Measurements from ENCODE around the gene OSBPL3.

OSBPL3 gene

DNA sequence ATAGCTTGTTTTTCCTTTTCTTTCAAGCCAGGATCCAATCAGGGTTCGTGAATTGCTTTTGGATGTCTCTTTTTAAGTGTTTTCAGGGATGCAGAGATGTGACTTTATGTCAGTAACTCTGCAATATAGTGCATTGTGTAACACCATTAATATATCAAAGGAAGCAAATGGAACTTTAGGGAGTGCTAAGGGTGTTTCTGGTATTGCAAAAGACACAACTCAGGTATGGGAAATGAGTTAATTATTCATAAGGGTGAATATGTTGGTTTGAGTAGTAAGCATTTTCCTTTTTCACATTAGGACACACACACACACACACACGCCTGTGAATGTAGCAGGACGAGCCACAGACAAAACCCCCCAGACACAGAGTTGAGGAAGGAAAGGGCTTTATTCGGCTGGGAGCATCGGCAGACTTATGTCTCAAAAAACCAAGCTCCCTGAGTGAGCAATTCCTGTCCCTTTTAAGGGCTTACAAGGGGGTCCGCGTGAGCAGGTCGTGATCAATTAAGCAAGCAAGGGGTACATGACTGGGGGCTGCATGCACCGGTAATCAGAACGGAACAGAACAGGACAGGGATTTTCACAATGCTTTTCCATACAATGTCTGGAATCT is 190.9 kb downstream of the OSBPL3 start:
- no peak for DNase-seq

DNA sequence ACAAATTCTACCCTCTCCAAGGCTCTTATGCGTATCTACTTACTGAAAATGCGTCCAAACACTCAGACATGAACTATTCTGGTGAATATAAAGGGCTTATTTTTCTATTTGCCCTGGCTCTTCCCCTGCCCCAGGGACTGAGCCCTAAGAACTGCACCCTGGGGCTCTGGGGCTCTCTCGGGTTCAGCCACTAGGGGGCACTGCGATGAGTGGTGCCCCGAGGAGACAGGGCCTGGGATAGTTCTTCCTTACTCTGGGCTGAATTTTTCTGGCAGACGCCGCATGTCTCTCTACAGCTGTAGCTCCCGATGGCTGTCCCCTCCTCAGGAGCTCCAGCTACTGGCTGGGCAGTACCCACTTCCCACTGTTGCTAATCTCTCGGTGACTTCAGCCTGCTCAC is 191.9 kb downstream of the OSBPL3 start:
- DNase-seq = no peak

- DNase-seq = no peak
These were observed 193.0 kb downstream of the OSBPL3 start for GRCh38 chr7:24786941-24787340.

DNA sequence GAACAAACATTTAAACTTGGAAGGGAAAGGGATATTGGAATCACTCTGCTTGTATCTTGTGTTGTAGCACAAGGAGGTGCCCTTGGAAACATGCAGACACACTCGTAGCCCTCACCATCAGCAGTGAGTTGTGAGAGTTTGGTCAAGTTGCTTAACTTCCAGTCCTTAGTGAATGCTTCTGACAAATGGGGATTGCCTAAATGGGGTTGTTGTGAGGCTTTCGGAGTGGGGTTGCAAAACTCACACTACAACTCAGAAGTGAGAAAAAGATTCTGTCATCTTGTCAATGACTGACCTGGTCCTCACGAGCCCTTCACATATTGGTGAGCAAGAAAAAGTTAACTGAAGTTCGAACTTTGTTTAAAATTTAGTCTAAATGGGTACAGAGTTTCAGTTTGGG is 193.7 kb downstream of the OSBPL3 start:
- DNase-seq = no peak

GRCh38 chr7:24784277-24784676 is 195.7 kb downstream of the OSBPL3 start:
- no peak for DNase-seq

DNA sequence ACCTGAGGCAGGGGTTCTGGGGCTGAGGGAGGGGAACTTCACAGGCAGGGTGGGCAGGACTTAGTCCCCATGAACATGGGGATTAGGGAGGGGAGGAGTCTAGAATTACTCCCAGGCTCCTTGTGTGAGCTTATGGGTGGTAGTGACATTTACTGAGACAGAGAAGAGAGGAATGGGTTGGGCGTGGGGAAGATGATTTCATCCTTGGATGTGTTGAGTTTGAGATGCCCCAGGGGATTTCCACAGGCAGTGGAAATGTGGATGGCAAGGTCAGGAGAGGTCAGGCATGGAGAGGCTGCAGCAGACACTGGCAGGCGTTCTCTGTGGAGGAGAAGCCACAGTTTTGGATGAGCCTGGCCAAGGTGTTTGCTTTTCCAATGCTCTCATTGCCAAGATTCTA is 196.3 kb downstream of the OSBPL3 start:
- no peak for DNase-seq

DNA sequence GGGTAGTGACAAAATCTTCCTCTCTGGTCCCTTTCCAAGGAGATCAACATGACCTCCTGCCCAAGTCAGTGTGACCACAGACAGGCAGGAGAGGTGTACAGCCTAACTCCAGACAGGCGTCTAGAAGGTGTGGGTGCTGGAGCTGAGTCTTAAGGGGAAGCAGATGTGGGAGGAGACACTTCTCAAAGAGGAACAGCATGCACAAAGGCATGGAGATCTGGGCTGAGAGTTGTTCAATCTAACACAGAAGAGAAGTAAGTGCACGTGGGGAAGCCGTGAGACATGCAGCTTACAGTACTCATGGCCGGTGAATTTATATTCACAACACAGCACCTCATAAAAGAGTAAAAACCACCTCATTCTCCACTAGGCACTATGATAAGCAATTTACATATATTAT is 198.9 kb downstream of the OSBPL3 start:
- DNase-seq = no peak

- DNase-seq = no peak
These were observed 200.7 kb downstream of the OSBPL3 start for GRCh38 chr7:24779283-24779655.

DNA sequence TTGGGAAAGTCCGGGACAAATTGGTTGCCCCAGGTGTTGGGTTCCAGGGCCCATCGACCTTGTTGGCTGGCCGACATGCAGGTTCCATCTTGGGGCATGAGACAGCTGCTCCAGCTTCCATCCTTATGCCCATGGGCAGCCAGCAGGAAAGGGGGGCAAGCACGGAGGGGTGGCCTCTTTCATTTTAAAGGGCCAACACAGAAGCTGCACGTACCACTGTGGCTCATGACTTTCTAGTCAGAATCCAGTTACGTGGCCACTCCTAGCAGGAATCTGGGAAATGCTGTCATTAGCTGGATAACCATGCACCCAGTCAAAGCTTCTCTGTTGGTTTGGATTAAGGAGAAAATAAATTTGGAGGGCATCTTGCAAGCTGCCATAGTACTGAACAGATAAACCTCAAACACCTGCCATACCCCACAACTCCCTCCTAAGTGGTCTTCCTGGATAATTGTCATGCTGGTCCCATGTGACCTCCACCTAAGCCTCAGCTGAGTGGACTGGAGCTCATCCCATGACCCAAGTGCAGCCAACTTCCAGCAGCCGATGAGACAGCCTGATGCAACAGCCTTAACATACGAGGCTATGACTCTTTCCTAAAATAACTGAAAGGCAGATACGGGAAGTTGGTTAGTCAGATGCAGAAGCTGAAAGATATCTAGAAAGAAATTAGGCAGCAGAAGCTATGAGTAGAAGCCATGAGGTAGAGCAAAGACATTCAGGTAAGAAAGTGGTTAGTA is 201.3 kb downstream of the OSBPL3 start:
- no peak for DNase-seq

DNA sequence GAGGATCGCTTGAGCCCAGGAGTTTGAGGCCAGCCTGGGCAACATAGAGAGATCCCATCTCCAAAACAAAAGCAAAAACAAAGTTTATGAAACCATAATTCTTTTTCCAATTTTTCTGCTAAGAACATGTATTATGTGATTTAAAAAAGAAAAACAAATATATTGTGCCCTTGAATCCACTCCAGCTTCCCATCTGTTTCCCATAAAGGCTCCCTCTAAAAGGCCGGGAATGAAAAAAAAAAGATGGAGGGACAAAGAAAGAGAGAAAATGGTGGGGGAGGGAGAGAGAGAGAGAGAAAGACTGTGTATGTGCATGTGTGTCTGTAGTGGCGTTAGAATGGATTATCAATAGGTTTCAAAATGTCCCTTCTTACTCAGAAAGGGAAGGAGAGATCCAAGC is 202.2 kb downstream of the OSBPL3 start:
- DNase-seq = no peak

GRCh38 chr7:24773646-24774045 is 206.3 kb downstream of the OSBPL3 start:
- no peak for DNase-seq

GRCh38 chr7:24769851-24770250 is 210.1 kb downstream of the OSBPL3 start:
- no peak for DNase-seq

DNA sequence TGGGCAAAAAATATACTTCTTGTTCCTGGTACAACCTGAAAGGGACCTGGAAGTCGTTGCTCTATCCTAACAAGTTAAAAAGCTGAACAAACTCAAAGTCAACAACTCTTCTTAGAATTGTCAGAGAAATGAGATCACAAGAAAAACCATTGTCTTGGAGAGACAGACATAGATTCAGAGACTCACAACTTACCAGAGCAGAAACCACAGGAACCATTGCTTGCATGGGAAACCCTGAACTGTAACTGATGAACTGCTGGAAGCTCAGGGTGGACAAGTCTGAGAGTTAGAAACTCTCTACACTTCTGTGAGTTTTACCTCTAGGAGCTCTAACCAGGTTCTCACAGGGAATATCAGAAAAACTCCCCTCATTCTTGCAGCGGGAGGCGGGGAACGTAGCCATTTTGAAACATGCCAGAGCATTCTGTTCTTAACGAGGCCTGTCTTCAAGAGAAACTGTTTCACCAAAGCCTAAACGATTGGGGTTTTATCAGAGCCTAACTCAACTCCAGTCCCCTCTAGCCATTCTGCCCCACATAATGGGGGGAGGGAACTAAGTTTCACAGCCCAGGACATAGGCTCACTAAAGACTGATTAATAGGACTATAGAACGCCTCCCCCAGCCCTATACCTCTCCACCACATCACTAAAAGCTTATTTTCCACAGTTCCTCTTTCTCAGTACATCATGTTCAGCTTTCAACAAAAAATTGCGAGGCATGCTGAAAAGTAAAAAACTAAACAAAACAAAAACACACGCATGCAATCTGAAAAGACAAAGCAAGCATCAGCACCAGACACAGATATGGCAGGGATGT is 210.8 kb downstream of the OSBPL3 start:
- no peak for DNase-seq

DNA sequence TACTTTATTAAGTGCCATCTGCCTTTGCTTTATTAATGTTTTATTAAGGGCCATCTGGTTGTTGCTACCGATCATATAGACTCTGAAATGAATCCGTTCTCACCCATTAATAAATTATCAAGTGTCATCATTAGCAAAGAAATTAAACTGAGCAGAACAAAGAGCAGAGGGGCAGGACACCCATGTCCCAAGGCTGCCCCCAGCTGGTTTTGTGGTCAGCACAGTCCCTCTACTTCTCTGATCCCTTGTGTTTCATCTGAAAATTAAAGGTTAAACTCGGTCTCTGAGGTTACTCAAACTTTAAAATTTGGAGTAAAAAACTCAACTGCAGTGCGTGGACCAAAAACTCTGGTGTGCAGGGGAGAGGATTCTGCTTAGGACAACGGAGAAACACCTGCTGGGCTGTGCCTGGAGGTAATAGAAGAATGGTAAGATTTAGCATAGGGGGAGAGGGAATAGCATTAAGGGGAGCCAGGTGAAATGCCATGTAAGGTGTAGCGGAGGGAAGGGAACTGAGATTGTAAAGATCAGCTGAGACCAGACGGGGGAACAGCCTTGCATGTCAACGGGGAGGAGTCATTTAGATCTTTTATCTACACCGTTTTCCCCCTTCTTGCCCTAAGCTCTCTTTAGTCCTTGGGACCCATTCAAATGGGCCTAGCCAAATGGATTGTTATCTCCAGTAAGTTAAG is 212.0 kb downstream of the OSBPL3 start:
- DNase-seq = no peak

GRCh38 chr7:24764972-24765744 is 214.8 kb downstream of the OSBPL3 start:
- no peak for DNase-seq

- DNase-seq = no peak
These were observed 216.0 kb downstream of the OSBPL3 start for GRCh38 chr7:24764011-24764410.

DNA sequence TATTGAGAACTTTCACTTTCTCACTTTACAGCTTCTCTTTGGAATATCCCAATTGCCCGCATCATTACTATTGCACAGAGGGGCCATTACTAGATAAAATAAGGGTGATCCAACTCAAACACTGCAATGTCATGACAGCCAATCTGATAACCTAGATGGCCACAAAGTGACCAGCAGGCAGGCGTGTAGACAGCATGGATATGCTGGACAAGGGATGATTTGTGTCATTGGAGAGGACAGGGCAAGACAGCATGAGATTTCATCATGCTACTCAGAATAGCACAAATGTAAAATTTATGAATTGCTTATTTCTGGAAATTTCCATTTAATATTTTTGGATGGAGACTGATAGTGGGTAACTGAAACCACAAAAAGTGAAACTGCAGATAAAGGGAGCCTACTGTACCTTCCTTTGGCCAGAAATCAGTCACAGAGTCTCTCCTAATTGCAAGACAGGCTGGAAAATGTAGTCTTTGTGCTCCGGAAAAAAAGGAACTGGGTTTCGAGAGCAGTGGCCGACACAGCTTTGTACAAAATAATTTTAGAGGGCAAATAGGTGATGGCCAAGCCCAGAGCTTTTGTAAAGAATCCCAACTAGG is 216.6 kb downstream of the OSBPL3 start:
- DNase-seq = no peak

GRCh38 chr7:24762771-24763170 is 217.2 kb downstream of the OSBPL3 start:
- DNase-seq = no peak

DNA sequence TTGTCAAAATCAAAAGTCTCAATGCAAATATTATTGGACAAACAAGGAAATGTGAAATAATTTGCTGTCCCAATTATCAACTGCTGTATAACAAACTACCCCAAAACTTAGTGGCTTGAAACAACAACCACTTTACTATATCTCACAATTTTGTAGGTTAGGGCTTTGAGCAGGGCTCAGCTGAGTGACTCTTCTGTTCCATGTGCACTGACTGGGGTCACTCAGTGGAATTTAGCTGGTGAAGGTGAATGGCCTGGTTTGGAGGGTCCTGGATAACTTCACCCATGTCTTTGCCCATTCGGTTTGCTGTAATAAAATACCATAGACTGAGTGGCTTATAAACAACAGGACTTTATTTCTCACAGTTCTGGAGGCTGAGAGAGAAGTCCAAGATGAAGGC is 219.0 kb downstream of the OSBPL3 start:
- DNase-seq = no peak

DNA sequence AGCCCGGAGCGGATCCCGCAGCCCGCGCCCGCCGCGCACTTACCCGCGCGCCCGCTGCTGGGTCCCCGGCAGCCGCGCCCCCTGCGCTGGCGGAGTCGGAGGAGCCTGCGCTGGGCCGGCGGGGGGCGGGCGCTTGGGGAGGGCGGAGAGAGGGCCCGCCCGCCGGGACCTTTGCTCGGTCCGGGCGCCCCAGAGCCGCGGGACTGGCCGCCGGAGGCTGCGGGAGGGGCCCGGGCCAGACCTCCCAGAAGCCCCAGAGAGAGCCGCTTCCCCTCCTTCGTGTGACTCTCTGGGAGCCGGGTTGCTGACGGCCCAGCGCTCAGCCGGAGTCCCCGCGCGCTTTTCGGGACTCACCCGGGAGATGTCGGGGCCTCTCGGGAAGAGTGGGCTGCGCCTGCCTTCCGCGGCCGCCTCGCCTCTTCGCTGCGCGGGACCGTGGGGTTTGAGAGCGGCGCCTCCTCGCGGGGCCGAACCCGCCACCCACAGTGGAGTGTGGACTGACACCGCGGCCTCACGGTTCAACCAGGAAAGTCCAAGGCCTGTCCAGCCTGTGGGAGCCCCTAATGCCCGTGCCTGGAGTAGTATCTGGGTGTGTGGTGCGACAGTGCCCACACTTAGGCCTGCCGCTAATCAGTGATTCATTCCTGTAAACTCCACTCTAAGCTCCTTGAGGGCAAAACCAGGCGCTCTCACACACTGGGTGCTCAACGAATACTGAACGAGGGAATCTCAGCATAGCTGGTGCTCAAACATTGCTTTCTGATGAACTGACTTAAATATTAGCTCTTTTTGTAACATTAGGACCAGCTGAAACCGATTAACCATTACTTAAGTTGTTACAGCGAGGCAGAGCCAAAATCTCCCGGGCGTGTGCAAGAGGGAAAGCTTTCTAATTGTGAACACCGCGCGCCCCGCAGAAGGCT is 222.4 kb downstream of the OSBPL3 start, which contains the start of gene GSDME:
Gene GSDME, minus strand, starts transcription at position 112 of the 923 bp plus-strand sequence. CDS start 7,690 bp downstream, outside the sequence.
- DNase-seq = no peak
